ENCODE data around the gene KIAA2012.

Gene KIAA2012

DNA sequence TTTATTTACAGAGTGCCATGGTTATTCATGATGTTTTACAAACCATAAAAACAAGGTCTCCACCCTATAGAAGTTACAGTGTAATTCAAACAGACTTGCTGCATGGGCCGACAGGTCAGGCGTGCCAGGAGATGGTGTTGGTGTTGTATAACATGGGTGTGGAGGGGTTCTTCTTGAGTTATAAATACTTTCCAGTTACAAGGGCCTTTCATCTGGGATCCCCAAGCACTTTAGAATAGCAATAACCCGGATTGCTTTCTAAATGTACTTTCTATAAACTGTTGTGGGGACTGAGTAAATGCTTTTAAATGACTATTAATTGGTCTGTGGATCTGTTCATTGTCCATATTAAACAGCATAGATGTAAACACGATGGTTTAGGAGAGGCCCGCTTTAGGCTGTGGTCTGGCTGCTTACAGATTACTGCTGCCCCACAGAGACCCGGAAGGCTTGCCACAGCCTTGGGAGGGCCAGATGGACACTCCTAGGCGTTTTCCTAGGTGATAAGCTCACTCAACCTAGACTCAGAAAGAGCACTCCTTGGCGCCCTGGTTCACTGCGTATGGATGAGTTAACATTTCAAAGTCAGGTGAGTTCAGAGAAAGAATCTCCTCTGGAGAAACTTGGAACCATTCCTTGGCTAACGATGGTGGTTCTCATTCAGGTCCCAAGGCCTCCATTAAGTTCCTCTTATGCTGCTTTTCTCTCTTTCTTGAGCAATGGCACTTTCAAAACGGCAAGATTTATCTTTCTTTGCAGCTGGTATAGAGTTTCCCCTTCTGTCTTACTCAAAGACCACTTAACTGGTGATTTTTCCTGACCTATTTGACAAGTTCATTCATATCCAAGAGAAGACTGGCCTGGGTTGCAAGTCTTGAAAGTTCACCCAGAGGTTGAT is 3.6 kb upstream of the KIAA2012 start:
- TF ChIP-seq, protein P1, sequence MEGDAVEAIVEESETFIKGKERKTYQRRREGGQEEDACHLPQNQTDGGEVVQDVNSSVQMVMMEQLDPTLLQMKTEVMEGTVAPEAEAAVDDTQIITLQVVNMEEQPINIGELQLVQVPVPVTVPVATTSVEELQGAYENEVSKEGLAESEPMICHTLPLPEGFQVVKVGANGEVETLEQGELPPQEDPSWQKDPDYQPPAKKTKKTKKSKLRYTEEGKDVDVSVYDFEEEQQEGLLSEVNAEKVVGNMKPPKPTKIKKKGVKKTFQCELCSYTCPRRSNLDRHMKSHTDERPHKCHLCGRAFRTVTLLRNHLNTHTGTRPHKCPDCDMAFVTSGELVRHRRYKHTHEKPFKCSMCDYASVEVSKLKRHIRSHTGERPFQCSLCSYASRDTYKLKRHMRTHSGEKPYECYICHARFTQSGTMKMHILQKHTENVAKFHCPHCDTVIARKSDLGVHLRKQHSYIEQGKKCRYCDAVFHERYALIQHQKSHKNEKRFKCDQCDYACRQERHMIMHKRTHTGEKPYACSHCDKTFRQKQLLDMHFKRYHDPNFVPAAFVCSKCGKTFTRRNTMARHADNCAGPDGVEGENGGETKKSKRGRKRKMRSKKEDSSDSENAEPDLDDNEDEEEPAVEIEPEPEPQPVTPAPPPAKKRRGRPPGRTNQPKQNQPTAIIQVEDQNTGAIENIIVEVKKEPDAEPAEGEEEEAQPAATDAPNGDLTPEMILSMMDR (IDR thresholded peaks at IDR 0.05; ENCODE audit: low read depth, low read length, missing control alignments): no peak
- DNase-seq (ENCODE audit: extremely low read depth, low read depth): no peak
- H3K4me3 ChIP-seq (replicated peaks; ENCODE audit: low read depth, low read length): no peak overlapping the region

DNA sequence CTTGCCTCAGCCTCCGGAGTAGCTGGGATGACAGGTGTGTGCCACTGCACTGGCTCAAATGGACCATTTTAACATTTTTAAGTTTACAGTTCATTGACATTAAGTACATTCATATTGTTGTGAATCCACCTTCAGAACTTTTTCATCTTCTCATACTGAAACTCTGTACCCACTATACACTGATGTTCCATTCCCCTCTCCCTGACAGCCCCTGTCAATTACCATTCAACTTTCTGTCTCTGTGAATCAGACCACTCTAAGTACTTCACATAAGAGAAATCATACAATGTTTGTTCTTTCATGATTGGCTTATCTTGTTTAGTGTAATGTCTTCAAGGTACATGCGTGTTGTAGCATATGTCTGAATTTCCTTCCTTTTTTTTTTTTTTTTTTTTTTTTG is 1.9 kb upstream of the KIAA2012 start:
- TF ChIP-seq, protein P1 (IDR thresholded peaks at IDR 0.05; ENCODE audit: low read depth, low read length, missing control alignments): no peak
- no peak for DNase-seq (ENCODE audit: extremely low read depth, low read depth)
- no peak overlapping the region for H3K4me3 ChIP-seq (replicated peaks; ENCODE audit: low read depth, low read length)

DNA sequence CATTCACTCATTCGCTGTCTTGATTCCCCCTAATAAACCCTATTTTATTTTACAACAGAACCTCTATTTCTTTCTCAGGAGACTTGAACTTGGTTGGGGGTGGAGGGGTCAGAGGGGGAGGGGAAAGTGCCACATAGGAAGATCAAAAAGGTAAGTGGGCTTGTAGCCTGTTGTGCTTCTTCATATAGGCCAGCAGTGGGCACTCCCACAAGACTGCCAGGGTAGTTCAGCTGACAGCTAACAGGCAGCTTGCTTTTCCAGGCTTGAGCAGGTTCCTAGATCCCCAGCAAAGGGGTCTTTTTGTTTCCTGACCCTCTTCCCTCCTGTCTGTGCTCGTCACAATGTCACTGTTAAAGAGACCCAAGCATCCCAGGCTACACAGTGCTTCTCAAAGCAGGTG is 829 bp upstream of the KIAA2012 start:
- TF ChIP-seq, protein P1 (IDR thresholded peaks at IDR 0.05; ENCODE audit: low read depth, low read length, missing control alignments): peak; percentile 19
- DNase-seq (ENCODE audit: extremely low read depth, low read depth): no peak
- H3K4me3 ChIP-seq (replicated peaks; ENCODE audit: low read depth, low read length): no peak overlapping the region

DNA sequence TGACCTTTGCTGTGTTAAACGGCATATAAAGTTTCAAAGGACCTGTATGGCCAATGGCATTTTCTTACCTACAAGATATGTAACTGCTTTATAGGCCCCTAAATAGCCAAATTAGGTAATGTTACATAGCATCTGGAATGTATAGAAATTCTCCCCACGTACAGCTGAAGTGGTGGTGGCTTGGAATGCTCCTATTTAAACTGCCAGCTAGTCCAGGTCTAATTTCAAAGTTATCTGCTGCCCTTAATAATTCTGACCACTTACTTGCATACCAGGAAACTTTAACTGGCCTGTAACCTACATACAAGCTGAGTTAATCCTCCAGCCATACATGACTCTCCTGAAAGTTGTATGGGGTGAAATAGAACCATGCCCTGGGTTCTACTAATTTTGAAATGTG is 1.3 kb downstream of the KIAA2012 start:
- DNase-seq (ENCODE audit: extremely low read depth, low read depth): no peak
- no peak overlapping the region for H3K4me3 ChIP-seq (replicated peaks; ENCODE audit: low read depth, low read length)
- TF ChIP-seq, protein P1 (IDR thresholded peaks at IDR 0.05; ENCODE audit: low read depth, low read length, missing control alignments): no peak

DNA sequence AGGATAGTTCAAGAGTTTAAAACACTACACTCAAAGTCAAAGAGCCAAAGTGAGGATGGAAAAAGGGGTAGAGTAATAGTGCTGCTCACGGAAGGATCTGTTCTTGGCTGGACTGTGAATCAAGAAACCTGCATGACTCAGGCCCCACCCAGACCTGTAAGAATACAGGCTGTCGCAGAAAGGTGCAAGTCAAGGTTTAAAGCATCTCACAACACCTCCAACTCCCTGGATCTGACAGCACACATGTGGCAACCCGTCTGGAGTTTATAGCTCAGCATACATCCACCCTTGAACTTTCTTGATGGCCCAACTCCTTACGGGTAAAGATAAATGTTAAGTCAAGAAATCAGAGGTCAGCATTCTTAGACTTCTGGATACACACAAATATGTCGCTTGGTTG is 6.3 kb downstream of the KIAA2012 start:
- DNase-seq (ENCODE audit: extremely low read depth, low read depth): no peak
- TF ChIP-seq, protein P1 (IDR thresholded peaks at IDR 0.05; ENCODE audit: low read depth, low read length, missing control alignments): no peak
- no peak overlapping the region for H3K4me3 ChIP-seq (replicated peaks; ENCODE audit: low read depth, low read length)

DNA sequence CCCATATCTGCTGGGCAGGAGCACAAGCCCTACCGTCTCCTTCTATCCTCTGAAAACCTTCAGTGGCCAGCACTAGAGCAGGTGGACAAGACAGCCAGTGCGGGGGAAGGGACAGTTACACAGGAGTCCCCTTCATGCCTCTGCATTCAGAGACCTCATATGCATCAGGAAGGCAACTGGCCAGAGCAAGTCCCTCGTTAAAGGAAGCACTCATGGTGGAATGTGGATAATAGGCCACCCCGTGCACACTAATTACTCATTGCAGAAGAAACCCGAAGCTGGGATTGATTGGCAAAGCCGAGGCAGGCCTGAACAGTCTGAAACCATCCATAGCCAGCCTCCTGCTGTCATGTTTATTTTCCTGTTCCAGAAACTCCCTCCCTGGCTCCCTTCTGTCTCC is 11.2 kb downstream of the KIAA2012 start:
- TF ChIP-seq, protein P1 (IDR thresholded peaks at IDR 0.05; ENCODE audit: low read depth, low read length, missing control alignments): no peak
- no peak for DNase-seq (ENCODE audit: extremely low read depth, low read depth)
- no peak overlapping the region for H3K4me3 ChIP-seq (replicated peaks; ENCODE audit: low read depth, low read length)

Data from HFF-Myc (cell line).